IMR-90 (cell line): ENCODE data around the gene ANXA2. TPM values are rescaled to one million over a fixed set of nuclear protein-coding genes. Genes with fewer than 3 reads are reported as not detected.

Experiments
- ATAC-seq: fragments of 200-7000 bp; cut with Tn5 transposase; 2 replicates; pipeline ENCODE4 v1.9.1; 2020; ENCODE audit warnings: low read depth, mild to moderate bottlenecking, moderate library complexity
- BruUV-seq: library from RNA; stranded (reverse); fragments of 400-500 nt; replicated peaks from 2 replicates; lab custom pipeline; 2021; lab: Mats Ljungman, UMichigan
- CTCF ChIA-PET: fragments of 300-600 bp; formaldehyde crosslinking; extraction: SDS; loops from one replicate; lab custom pipeline; 2021; ENCODE audit warnings: antibody characterized with exemption; lab: Yijun Ruan, JAX
- POLR2A ChIA-PET: fragments of 300-600 bp; sonication (Branson Sonifier 250); formaldehyde crosslinking; loops from one replicate; lab custom pipeline; 2022; ENCODE audit warnings: antibody characterized with exemption; ENCODE audit not compliant: unreplicated experiment; lab: Charles Lee
- DNase-seq: peaks from one replicate; pipeline ENCODE4 v3.0.0; 2013
- H2AFZ ChIP-seq: replicated peaks from 2 replicates; pipeline ENCODE3; 2013; ENCODE audit warnings: low read length, mild to moderate bottlenecking; ENCODE audit not compliant: poor library complexity
- H2AK5ac ChIP-seq: 2 replicates; pipeline ENCODE4 v1.6.1; 2013; ENCODE audit warnings: low read depth, low read length, inconsistent platforms
- H2AK9ac ChIP-seq: replicated peaks from 2 replicates; pipeline ENCODE3; 2013; ENCODE audit warnings: mild to moderate bottlenecking, low read depth, low read length, moderate library complexity; ENCODE audit not compliant: poor library complexity
- H2BK120ac ChIP-seq: 2 replicates; pipeline ENCODE4 v1.6.1; 2013; ENCODE audit warnings: low read depth, low read length, inconsistent platforms
- H2BK15ac ChIP-seq: 3 replicates; pipeline ENCODE4 v1.6.1; 2013; ENCODE audit warnings: low read depth, low read length, inconsistent platforms
- H2BK20ac ChIP-seq: 2 replicates; pipeline ENCODE4 v1.6.1; 2013; ENCODE audit warnings: low read depth, mild to moderate bottlenecking, inconsistent platforms, low read length, moderate library complexity
- H2BK5ac ChIP-seq: 2 replicates; pipeline ENCODE4 v1.6.1; 2013; ENCODE audit warnings: mild to moderate bottlenecking, low read depth, low read length, inconsistent platforms; ENCODE audit not compliant: poor library complexity, severe bottlenecking
- H3K14ac ChIP-seq: replicated peaks from 2 replicates; pipeline ENCODE4 v1.6.1; 2013; ENCODE audit warnings: low read depth, low read length, inconsistent platforms
- H3K18ac ChIP-seq: 2 replicates; pipeline ENCODE4 v1.6.1; 2013; ENCODE audit warnings: low read depth, low read length, control low read depth
- H3K23ac ChIP-seq: 2 replicates; pipeline ENCODE4 v1.6.1; 2013; ENCODE audit warnings: low read depth, low read length, inconsistent platforms
- H3K27ac ChIP-seq: 2 replicates; pipeline ENCODE4 v1.5.1; 2013; ENCODE audit warnings: mild to moderate bottlenecking, control low read depth, low read length; ENCODE audit not compliant: insufficient read depth
- H3K27me3 ChIP-seq: 2 replicates; pipeline ENCODE4 v1.6.1; 2013; ENCODE audit warnings: low read length; ENCODE audit not compliant: control insufficient read depth, insufficient read depth
- H3K36me3 ChIP-seq: 2 replicates; pipeline ENCODE4 v1.6.1; 2013; ENCODE audit warnings: low read length, mixed read lengths; ENCODE audit not compliant: control insufficient read depth, insufficient read depth
- H3K4ac ChIP-seq: 2 replicates; pipeline ENCODE4 v1.6.1; 2013; ENCODE audit warnings: low read depth, low read length, inconsistent platforms
- H3K4me1 ChIP-seq: 2 replicates; pipeline ENCODE4 v1.6.1; 2013; ENCODE audit warnings: low read length, mixed read lengths; ENCODE audit not compliant: control insufficient read depth, insufficient read depth
- H3K4me2 ChIP-seq: 2 replicates; pipeline ENCODE4 v1.6.1; 2013; ENCODE audit warnings: low read depth, mild to moderate bottlenecking, control low read depth, low read length, moderate library complexity
- H3K4me3 ChIP-seq: 2 replicates; pipeline ENCODE4 v1.5.1; 2013; ENCODE audit warnings: low read depth, mild to moderate bottlenecking, control low read depth, low read length, moderate library complexity; ENCODE audit not compliant: insufficient read depth
- H3K56ac ChIP-seq: 2 replicates; pipeline ENCODE4 v1.6.1; 2013; ENCODE audit warnings: low read length, inconsistent platforms; ENCODE audit not compliant: insufficient read depth; ENCODE audit errors: extremely low read depth
- H3K79me1 ChIP-seq, 2 experiments: 2 replicates each; pipeline ENCODE4 v1.6.1; 2013; ENCODE audit warnings: low read length in 2 of 2, inconsistent platforms in 1 of 2, low read depth in 1 of 2
- H3K9ac ChIP-seq: 2 replicates; pipeline ENCODE4 v1.6.1; 2013; ENCODE audit warnings: low read depth, low read length, control low read depth
- H3K9me1 ChIP-seq: 2 replicates; pipeline ENCODE4 v1.6.1; 2013; ENCODE audit warnings: low read length, inconsistent platforms; ENCODE audit not compliant: insufficient read depth
- H3K9me3 ChIP-seq: 2 replicates; pipeline ENCODE4 v1.6.1; 2013; ENCODE audit warnings: low read length; ENCODE audit not compliant: control insufficient read depth, insufficient read depth
- H4K20me1 ChIP-seq: 2 replicates; pipeline ENCODE4 v1.6.1; 2013; ENCODE audit warnings: low read length, inconsistent platforms; ENCODE audit not compliant: insufficient read depth
- H4K5ac ChIP-seq: 2 replicates; pipeline ENCODE4 v1.6.1; 2013; ENCODE audit warnings: mild to moderate bottlenecking, low read depth, low read length, control low read depth
- H4K8ac ChIP-seq, 2 experiments: 2 replicates each; pipeline ENCODE4 v1.6.1; 2013; ENCODE audit warnings: low read depth in 2 of 2, low read length in 2 of 2, control low read depth in 1 of 2, inconsistent platforms in 1 of 2
- H4K91ac ChIP-seq: 2 replicates; pipeline ENCODE4 v1.6.1; 2013; ENCODE audit warnings: low read depth, low read length, inconsistent platforms; ENCODE audit not compliant: insufficient read depth
- BHLHE40 ChIP-seq: fragments of 150-350 bp; IDR thresholded peaks from 2 replicates; pipeline ENCODE4 v1.6.1; 2016; ENCODE audit warnings: mild to moderate bottlenecking, low read depth, low read length
- CEBPB ChIP-seq: IDR thresholded peaks from 2 replicates; pipeline ENCODE4 v1.6.1; 2012; ENCODE audit warnings: low read depth, low read length, improper control_type of control experiment
- CHD1 ChIP-seq: IDR thresholded peaks from 2 replicates; pipeline ENCODE4 v1.6.1; 2012; ENCODE audit warnings: low read depth, low read length, improper control_type of control experiment
- CTCF ChIP-seq: conservative IDR thresholded peaks from 2 replicates; pipeline ENCODE4 v1.5.1; 2012; ENCODE audit warnings: mild to moderate bottlenecking, low read depth, low read length, improper control_type of control experiment
- ELK1 ChIP-seq: fragments of 150-350 bp; IDR thresholded peaks from 2 replicates; pipeline ENCODE4 v1.6.1; 2016; ENCODE audit warnings: low read depth, mild to moderate bottlenecking, low read length, moderate library complexity, borderline replicate concordance
- FOS ChIP-seq: fragments of 150-350 bp; IDR thresholded peaks from 2 replicates; pipeline ENCODE4 v1.6.1; 2016; ENCODE audit warnings: low read depth, low read length
- MAFK ChIP-seq: IDR thresholded peaks from 2 replicates; pipeline ENCODE4 v1.6.1; 2012; ENCODE audit warnings: low read depth, low read length, improper control_type of control experiment
- MAZ ChIP-seq: IDR thresholded peaks from 2 replicates; pipeline ENCODE4 v1.6.1; 2012; ENCODE audit warnings: low read depth, mild to moderate bottlenecking, low read length, improper control_type of control experiment, moderate library complexity, borderline replicate concordance
- MXI1 ChIP-seq: IDR thresholded peaks from 2 replicates; pipeline ENCODE4 v1.6.1; 2012; ENCODE audit warnings: low read depth, mild to moderate bottlenecking, low read length, moderate library complexity, borderline replicate concordance
- NFE2L2 ChIP-seq: fragments of 150-350 bp; IDR thresholded peaks from 2 replicates; pipeline ENCODE4 v1.6.1; 2016; ENCODE audit warnings: low read depth, mild to moderate bottlenecking, low read length
- POLR2A ChIP-seq: IDR thresholded peaks from 2 replicates; pipeline ENCODE4 v1.6.1; 2012; ENCODE audit warnings: mild to moderate bottlenecking, low read depth, low read length
- RAD21 ChIP-seq: IDR thresholded peaks from 2 replicates; pipeline ENCODE4 v1.6.1; 2012; ENCODE audit warnings: low read length, improper control_type of control experiment
- RFX5 ChIP-seq: IDR thresholded peaks from 2 replicates; pipeline ENCODE4 v1.8.0; 2012; ENCODE audit warnings: low read depth, mild to moderate bottlenecking, low read length, moderate library complexity
- SMC3 ChIP-seq: fragments of 150-350 bp; IDR thresholded peaks from 2 replicates; pipeline ENCODE4 v1.6.1; 2016; ENCODE audit warnings: low read depth, mild to moderate bottlenecking, antibody characterized with exemption, low read length, moderate library complexity
- USF2 ChIP-seq: fragments of 150-350 bp; IDR thresholded peaks from 2 replicates; pipeline ENCODE4 v1.6.1; 2017; ENCODE audit warnings: mild to moderate bottlenecking, antibody characterized with exemption, low read length, low read depth
- WGBS, 2 experiments: methylation state at CpG; one replicate each; pipeline versions ENCODE4 v1.1.5 to v1.1.7; 2013; ENCODE audit warnings: missing lambda C conversion rate in 2 of 2; ENCODE audit not compliant: insufficient read length in 1 of 2; ENCODE audit errors: extremely low coverage in 2 of 2; 5-methylcytosine and 5-hydroxymethylcytosine counted together
- dilution Hi-C: fragments of 300-500 bp; cut with HindIII; formaldehyde crosslinking; loops from one replicate; pipeline ENCODE4 v1.14.3; 2018; ENCODE audit warnings: low sequenced_read_pairs; ENCODE audit not compliant: unreplicated experiment
- in situ Hi-C: fragments of 300-500 bp; cut with MboI; formaldehyde crosslinking; loops from 3 replicates; pipeline ENCODE4 v1.14.3; 2019; ENCODE audit warnings: low sequenced_read_pairs, inconsistent platforms, mixed read lengths
- intact Hi-C: fragments of 100-400 bp; cut with micrococcal nuclease; formaldehyde crosslinking; loops from 2 replicates; pipeline ENCODE4 v1.10.0; 2022
- polyA plus RNA-seq, 3 experiments: library from polyadenylated mRNA; depleted of rRNA; stranded (reverse); fragments of >200 nt; gene quantifications; 2 replicates each; pipeline ENCODE4 v1.2.3, GENCODE V29; 2012; ENCODE audit warnings: low replicate concordance in 1 of 3
- total RNA-seq: library from RNA; depleted of rRNA; stranded (reverse); fragments of >200 nt; gene quantifications from 2 replicates; pipeline ENCODE4 v1.2.3, GENCODE V29; 2012

Gene ANXA2
- total and polyA plus RNA-seq, 2 of the 4 experiments (the other 2 are of a cell fraction): 7,454 to 8,412 TPM

- Histone ChIP-seq H2AK9ac (no peak overlapping the region), H2AFZ (no peak overlapping the region), H4K8ac (no peak overlapping the region), H4K5ac (no peak overlapping the region), H2BK120ac (no peak overlapping the region), H3K27ac (no peak overlapping the region), H3K36me3 (peaks cover 74% of the 10 kb centered on the region), H3K9ac (no peak overlapping the region), H3K18ac (no peak overlapping the region), H2AK5ac (no peak overlapping the region), H3K4me1 (peaks cover 10% of the 10 kb centered on the region), H3K23ac (peak overlapping the region; percentile 11; the same call in 1 of the 2 replicates), H3K9me1 (peaks cover 3% of the 10 kb centered on the region; the same call in 1 of the 2 replicates), H4K91ac (no peak overlapping the region), H4K20me1 (peaks cover 81% of the 10 kb centered on the region), H3K27me3 (no peaks in the 10 kb centered on the region), H3K4me2 (no peak overlapping the region), H3K56ac (no peak overlapping the region), H3K4me3 (no peak overlapping the region), H3K4ac (no peak overlapping the region), H2BK15ac (no peak overlapping the region), H3K79me1 (peaks cover 63 to 76% of the 10 kb centered on the region in 2 experiments), H2BK20ac (no peak overlapping the region), H3K9me3 (peaks cover 3% of the 10 kb centered on the region; the same call in 1 of the 2 replicates), H2BK5ac (no peak overlapping the region), H3K14ac (peak overlapping the region; percentile 18; the same call in 1 of the 2 replicates)
- DNase-seq (no peak), ATAC-seq (no peak)
- POLR2A ChIA-PET: no interaction called here
- dilution Hi-C loops (no loop called here), in situ Hi-C loops (no loop called here), intact Hi-C loops (no loop called here)
- CTCF ChIA-PET: interaction anchor here (0.5 kb wide), 1 partner anchor 38 kb away, joined by 5 read pairs; no protein-coding TSS in a partner anchor
- no TSS peak for BruUV-seq
- 60% methylated on average over 1 of the region's 10 CpGs; no CpG with 5 or more reads in 1 of the 2 experiments for WGBS, 2 experiments
- TF ChIP-seq SMC3 (no peak), MAZ (no peak), CEBPB (no peak), CTCF (no peak), RAD21 (no peak), FOS (no peak), ELK1 (no peak), RFX5 (no peak), CHD1 (no peak), USF2 (no peak), MAFK (no peak), BHLHE40 (no peak), NFE2L2 (no peak), MXI1 (no peak), POLR2A (no peak)
Observed at GRCh38 chr15:60355148-60355857, 42.5 kb downstream of the ANXA2 start.
